Tibial artery (tissue), 4 donors: ENCODE measurements around the gene SYT6.
A peak's percentile ranks its signal among the peaks of the same experiment; 100 is the strongest.

ENCODE experiments used
- DNase-seq, 2 donors: peaks; one replicate each; pipeline ENCODE4 v3.0.0-alpha.2; 2019
- H3K27ac ChIP-seq, 2 donors: fragments of 200-600 bp; sonication (generic) in 1 of 2; 1 replicate in 1 of 2; 2 replicates in 1 of 2; pipeline ENCODE4 v1.5.1; 2018 to 2019; ENCODE audit warnings: mild to moderate bottlenecking in 1 of 2
- H3K27me3 ChIP-seq, 2 donors: fragments of 200-600 bp; sonication (generic) in 1 of 2; one replicate each; pipeline versions ENCODE4 v1.5.1 to v1.6.0; 2016 to 2019
- H3K36me3 ChIP-seq, 3 donors: fragments of 200-600 bp; sonication (generic) in 2 of 3; one replicate each; pipeline ENCODE4 v1.5.1; 2016 to 2019; ENCODE audit warnings: mild to moderate bottlenecking in 2 of 3
- H3K4me1 ChIP-seq, 4 donors: fragments of 200-600 bp; sonication (generic) in 2 of 4; 1 replicate in 3 of 4; 2 replicates in 1 of 4; pipeline ENCODE4 v1.5.1; 2016 to 2019
- H3K4me3 ChIP-seq, 2 donors: fragments of 200-600 bp; sonication (generic) in 1 of 2; 1 replicate in 1 of 2; 2 replicates in 1 of 2; pipeline ENCODE4 v1.5.1; 2018 to 2019; ENCODE audit warnings: mild to moderate bottlenecking in 2 of 2
- H3K9me3 ChIP-seq, 3 donors: fragments of 200-600 bp; sonication (generic) in 1 of 3; one replicate each; pipeline ENCODE4 v1.5.1; 2016 to 2019
- intact Hi-C: fragments of 100-400 bp; cut with DNase I; formaldehyde crosslinking; loops from one replicate; pipeline ENCODE4 v1.15.0; 2023; ENCODE audit warnings: low total_unique reads
- TF ChIP-seq, protein P1 (sequence below), 2 experiments: fragments of 200-600 bp in 1 of 2; fragments of 450-650 bp in 1 of 2; IDR thresholded peaks; one replicate each; pipeline ENCODE4 v1.5.1; 2017 to 2019; ENCODE audit warnings: antibody characterized with exemption in 2 of 2, mild to moderate bottlenecking in 1 of 2, moderate library complexity in 1 of 2

Gene SYT6

DNA sequence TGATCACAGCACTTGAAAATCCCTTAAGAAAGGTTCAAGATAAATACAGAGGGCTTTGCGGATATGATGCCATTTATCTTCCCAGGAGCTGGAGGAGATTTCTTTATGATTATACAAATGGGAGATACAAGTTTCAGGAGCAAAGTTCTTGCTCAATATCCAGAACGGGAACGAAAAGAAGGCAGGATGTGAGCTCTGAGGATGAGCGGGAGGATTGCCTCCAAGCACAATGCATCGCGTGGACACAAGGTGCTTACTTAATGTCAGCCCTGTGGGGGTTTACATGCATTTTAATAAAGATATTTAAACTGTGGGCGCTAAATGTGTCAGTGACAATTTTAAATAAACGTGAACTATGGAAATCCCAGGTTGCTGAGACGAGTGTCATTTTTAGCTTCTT, 59.0 kb downstream of the SYT6 start:
- Histone ChIP-seq H3K27ac (no peak overlapping the region), H3K9me3 (no peaks in the 10 kb centered on the region), H3K4me3 (no peak overlapping the region), H3K4me1 (no peaks in the 10 kb centered on the region), H3K36me3 (no peaks in the 10 kb centered on the region), H3K27me3 (peaks cover 0 to 11% of the 10 kb centered on the region in 2 donors)
- intact Hi-C loops = no loop called here
- TF ChIP-seq, protein P1, sequence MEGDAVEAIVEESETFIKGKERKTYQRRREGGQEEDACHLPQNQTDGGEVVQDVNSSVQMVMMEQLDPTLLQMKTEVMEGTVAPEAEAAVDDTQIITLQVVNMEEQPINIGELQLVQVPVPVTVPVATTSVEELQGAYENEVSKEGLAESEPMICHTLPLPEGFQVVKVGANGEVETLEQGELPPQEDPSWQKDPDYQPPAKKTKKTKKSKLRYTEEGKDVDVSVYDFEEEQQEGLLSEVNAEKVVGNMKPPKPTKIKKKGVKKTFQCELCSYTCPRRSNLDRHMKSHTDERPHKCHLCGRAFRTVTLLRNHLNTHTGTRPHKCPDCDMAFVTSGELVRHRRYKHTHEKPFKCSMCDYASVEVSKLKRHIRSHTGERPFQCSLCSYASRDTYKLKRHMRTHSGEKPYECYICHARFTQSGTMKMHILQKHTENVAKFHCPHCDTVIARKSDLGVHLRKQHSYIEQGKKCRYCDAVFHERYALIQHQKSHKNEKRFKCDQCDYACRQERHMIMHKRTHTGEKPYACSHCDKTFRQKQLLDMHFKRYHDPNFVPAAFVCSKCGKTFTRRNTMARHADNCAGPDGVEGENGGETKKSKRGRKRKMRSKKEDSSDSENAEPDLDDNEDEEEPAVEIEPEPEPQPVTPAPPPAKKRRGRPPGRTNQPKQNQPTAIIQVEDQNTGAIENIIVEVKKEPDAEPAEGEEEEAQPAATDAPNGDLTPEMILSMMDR (IDR thresholded peaks at IDR 0.05) = no peak
- no peak for DNase-seq

GRCh38 chr1:114094363-114094634, 59.4 kb downstream of the SYT6 start:
- DNase-seq = peak in 1 of 2 donors; percentile 53
- H3K27me3 ChIP-seq = peaks cover 0 to 7% of the 10 kb centered on the region in 2 donors
- no peaks in the 10 kb centered on the region for H3K4me1 ChIP-seq
- TF ChIP-seq, protein P1 (IDR thresholded peaks at IDR 0.05) = no peak
- H3K9me3 ChIP-seq = no peaks in the 10 kb centered on the region
- no peak overlapping the region for H3K27ac ChIP-seq
- intact Hi-C loops = no loop called here
- H3K36me3 ChIP-seq = no peaks in the 10 kb centered on the region
- H3K4me3 ChIP-seq = no peak overlapping the region

DNA sequence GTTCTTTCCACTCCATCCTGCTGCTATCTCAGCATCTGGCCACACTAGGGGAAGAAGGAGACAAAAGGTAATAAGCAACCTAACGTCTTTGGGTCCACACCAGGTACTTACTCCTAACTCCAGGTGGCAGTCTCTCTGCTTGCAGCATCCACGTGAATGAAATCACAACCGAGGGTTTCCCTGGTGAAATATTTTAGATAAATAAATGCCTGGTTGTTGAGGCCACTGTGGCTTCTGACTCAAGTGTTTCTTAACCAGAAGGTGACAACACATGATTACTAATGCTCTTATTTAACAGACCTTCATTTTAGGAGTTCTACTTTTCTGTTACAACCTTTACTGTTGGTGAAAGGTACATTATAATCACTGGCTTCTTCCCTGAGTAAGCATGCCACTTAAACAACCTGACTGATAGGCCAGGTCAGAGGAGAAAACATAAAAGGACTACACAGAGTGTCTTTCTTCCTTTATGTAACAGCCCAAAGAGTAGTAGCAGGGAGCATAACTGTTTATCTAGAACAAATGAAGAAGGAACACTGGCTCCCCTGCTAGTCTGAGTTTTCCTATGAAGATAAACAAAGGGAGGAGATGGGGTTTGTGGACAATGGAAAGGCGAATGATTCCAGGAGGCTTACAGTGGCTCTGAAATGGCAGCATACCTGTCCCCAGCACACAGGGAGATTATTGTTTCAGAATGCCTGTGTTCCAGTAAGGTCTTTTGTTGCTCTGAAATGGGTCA, 59.9 kb downstream of the SYT6 start:
- Histone ChIP-seq H3K27me3 (peaks cover 0 to 7% of the 10 kb centered on the region in 2 donors), H3K36me3 (no peaks in the 10 kb centered on the region), H3K27ac (no peak overlapping the region), H3K9me3 (no peaks in the 10 kb centered on the region), H3K4me1 (no peaks in the 10 kb centered on the region), H3K4me3 (no peak overlapping the region)
- intact Hi-C loops = no loop called here
- DNase-seq = no peak
- TF ChIP-seq, protein P1 (IDR thresholded peaks at IDR 0.05) = no peak

GRCh38 chr1:114092186-114093062, 61.2 kb downstream of the SYT6 start:
- no peak overlapping the region for H3K27ac ChIP-seq

DNA sequence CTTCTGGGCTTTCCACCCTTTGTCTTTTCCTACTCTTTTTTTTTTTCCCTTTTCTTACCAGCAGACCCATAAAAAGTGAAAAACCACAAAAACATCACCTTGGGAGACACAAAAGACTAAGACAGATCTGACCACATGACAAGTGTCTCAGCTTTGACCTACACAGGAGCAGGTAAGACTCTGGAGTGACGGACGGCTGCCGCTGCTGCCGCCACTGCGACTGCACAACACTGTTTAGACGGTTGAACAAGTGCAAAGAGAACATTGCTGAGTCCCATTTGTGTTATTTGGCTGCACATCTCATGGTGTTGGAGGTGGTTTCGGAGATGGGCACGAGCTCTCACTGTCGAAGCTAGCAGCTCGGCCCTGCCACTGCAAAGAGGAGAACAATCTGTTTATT, 62.0 kb downstream of the SYT6 start:
- TF ChIP-seq, protein P1 (IDR thresholded peaks at IDR 0.05) = no peak
- no peak for DNase-seq
- intact Hi-C loops = no loop called here
- H3K4me1 ChIP-seq = no peaks in the 10 kb centered on the region
- no peaks in the 10 kb centered on the region for H3K9me3 ChIP-seq
- no peak overlapping the region for H3K27ac ChIP-seq
- H3K27me3 ChIP-seq = peaks cover 0 to 13% of the 10 kb centered on the region in 2 donors
- no peaks in the 10 kb centered on the region for H3K36me3 ChIP-seq
- no peak overlapping the region for H3K4me3 ChIP-seq

More at GRCh38 chr1:114092186-114093062, 61.2 kb downstream of the SYT6 start:
- no peak overlapping the region for H3K4me3 ChIP-seq
- intact Hi-C loops = no loop called here
- H3K9me3 ChIP-seq = no peaks in the 10 kb centered on the region
- TF ChIP-seq, protein P1 (IDR thresholded peaks at IDR 0.05) = no peak
- H3K4me1 ChIP-seq = no peaks in the 10 kb centered on the region
- no peaks in the 10 kb centered on the region for H3K36me3 ChIP-seq
- peaks cover 0 to 11% of the 10 kb centered on the region in 2 donors for H3K27me3 ChIP-seq
- no peak for DNase-seq
